NCI-H510A (cell line): ENCODE measurements around the gene GAL.

Experiments
- DNase-seq: peaks from one replicate; lab custom pipeline; 2025; lab: John Stamatoyannopoulos, UW

GAL gene

GRCh38 chr11:68682531-68682961, 1.8 kb upstream of the GAL start:
- DNase-seq, result no peak

- no peak for DNase-seq
These were observed 1.2 kb upstream of the GAL start for GRCh38 chr11:68683121-68683520.

- no peak for DNase-seq
These were observed 584 bp upstream of the GAL start for GRCh38 chr11:68683536-68684384.

- DNase-seq, result no peak
These were observed 1.5 kb downstream of the GAL start for GRCh38 chr11:68685656-68686380.

- no peak for DNase-seq
These were observed 2.1 kb downstream of the GAL start for GRCh38 chr11:68686486-68686885.

- DNase-seq, result no peak
These were observed 3.0 kb downstream of the GAL start for GRCh38 chr11:68687311-68687710.

GRCh38 chr11:68687986-68688385, 3.6 kb downstream of the GAL start:
- DNase-seq, result no peak

GRCh38 chr11:68688881-68689280, 4.5 kb downstream of the GAL start:
- no peak for DNase-seq

GRCh38 chr11:68689737-68690625, 5.6 kb downstream of the GAL start:
- DNase-seq, result no peak

- DNase-seq, result no peak
These were observed 6.5 kb downstream of the GAL start for GRCh38 chr11:68690671-68691401.

GRCh38 chr11:68691402-68691784, 7.0 kb downstream of the GAL start:
- DNase-seq, result no peak

- DNase-seq, result no peak
These were observed 7.8 kb downstream of the GAL start for GRCh38 chr11:68692115-68692514.

- DNase-seq, result no peak
These were observed 8.6 kb downstream of the GAL start for GRCh38 chr11:68692871-68693483.

GRCh38 chr11:68693484-68693882, 9.1 kb downstream of the GAL start:
- DNase-seq, result no peak

- DNase-seq, result no peak
These were observed 10.3 kb downstream of the GAL start for GRCh38 chr11:68694431-68695297.

- DNase-seq, result no peak
These were observed 11.2 kb downstream of the GAL start for GRCh38 chr11:68695531-68695930.

- DNase-seq, result no peak
These were observed 14.6 kb downstream of the GAL start for GRCh38 chr11:68698993-68699392.

GRCh38 chr11:68704887-68705286, 20.5 kb downstream of the GAL start:
- no peak for DNase-seq

- DNase-seq, result no peak
These were observed 23.2 kb downstream of the GAL start for GRCh38 chr11:68707527-68707926.

- DNase-seq, result no peak
These were observed 24.7 kb downstream of the GAL start for GRCh38 chr11:68709062-68709461.
